ENCODE measurements around the gene STAB2.

DNA sequence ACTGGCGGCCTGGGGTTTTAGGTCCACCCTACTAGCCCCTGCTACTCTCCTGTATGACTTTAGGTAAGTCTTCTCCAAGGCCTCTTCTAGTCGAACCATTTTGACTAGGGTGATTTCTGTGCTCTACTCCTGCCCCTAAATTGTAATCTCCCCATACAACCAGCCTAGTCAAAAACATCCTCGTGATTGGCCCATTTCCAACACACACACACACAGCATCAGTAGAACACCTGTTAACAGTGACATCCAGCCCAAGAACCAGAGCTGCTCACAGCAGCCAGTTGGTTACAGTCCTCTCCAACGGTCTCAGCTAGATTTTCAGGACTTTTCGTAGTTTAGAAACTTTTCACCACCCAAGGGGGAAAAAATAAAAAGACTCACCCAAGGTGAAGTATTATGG, 223.0 kb downstream of the STAB2 start:
- TF ChIP-seq, protein P1, sequence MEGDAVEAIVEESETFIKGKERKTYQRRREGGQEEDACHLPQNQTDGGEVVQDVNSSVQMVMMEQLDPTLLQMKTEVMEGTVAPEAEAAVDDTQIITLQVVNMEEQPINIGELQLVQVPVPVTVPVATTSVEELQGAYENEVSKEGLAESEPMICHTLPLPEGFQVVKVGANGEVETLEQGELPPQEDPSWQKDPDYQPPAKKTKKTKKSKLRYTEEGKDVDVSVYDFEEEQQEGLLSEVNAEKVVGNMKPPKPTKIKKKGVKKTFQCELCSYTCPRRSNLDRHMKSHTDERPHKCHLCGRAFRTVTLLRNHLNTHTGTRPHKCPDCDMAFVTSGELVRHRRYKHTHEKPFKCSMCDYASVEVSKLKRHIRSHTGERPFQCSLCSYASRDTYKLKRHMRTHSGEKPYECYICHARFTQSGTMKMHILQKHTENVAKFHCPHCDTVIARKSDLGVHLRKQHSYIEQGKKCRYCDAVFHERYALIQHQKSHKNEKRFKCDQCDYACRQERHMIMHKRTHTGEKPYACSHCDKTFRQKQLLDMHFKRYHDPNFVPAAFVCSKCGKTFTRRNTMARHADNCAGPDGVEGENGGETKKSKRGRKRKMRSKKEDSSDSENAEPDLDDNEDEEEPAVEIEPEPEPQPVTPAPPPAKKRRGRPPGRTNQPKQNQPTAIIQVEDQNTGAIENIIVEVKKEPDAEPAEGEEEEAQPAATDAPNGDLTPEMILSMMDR (IDR thresholded peaks at IDR 0.05) = no peak
- no peak for TF ChIP-seq POLR2A (IDR thresholded peaks at IDR 0.05)

Measured in right lobe of liver (tissue), 4 donors.